A673 (cell line): ENCODE data around the gene DMXL2. TPM values are rescaled to one million over a fixed set of nuclear protein-coding genes. Genes with fewer than 3 reads are reported as not detected.

Source experiments
- BruUV-seq: library from RNA; stranded (reverse); fragments of 400-500 nt; replicated peaks from 2 replicates; lab custom pipeline; 2021; lab: Mats Ljungman, UMichigan
- CTCF ChIA-PET: fragments of 300-600 bp; sonication (Branson Sonifier 250); formaldehyde crosslinking; loops from one replicate; lab custom pipeline; 2022; ENCODE audit warnings: antibody characterized with exemption; lab: Charles Lee
- POLR2A ChIA-PET: fragments of 300-600 bp; sonication (Branson Sonifier 250); formaldehyde crosslinking; loops from one replicate; lab custom pipeline; 2022; ENCODE audit warnings: antibody characterized with exemption; ENCODE audit not compliant: low non-redundant PET; lab: Charles Lee
- DNase-seq: peaks from one replicate; pipeline ENCODE4 v3.0.0-alpha.2; 2015; ENCODE audit warnings: low spot score
- H3K27ac ChIP-seq: fragments of 200-600 bp; sonication (generic); 2 replicates; pipeline ENCODE4 v1.5.1; 2016; ENCODE audit warnings: mixed run types, low read depth, mild to moderate bottlenecking, mixed read lengths, antibody characterized with exemption, low read length; ENCODE audit not compliant: poor library complexity, severe bottlenecking
- H3K27me3 ChIP-seq: fragments of 200-600 bp; sonication (generic); replicated peaks from 2 replicates; pipeline ENCODE4 v1.6.1; 2017; ENCODE audit warnings: mixed run types, low read depth, mild to moderate bottlenecking, mixed read lengths, antibody characterized with exemption, low read length; ENCODE audit not compliant: insufficient read depth, poor library complexity
- H3K36me3 ChIP-seq: fragments of 200-600 bp; sonication (generic); 2 replicates; pipeline ENCODE4 v1.6.1; 2016; ENCODE audit warnings: mixed run types, mild to moderate bottlenecking, mixed read lengths, antibody characterized with exemption, low read length; ENCODE audit not compliant: insufficient read depth, poor library complexity, severe bottlenecking
- H3K4me1 ChIP-seq: fragments of 200-600 bp; sonication (generic); 2 replicates; pipeline ENCODE4 v1.6.1; 2017; ENCODE audit warnings: mixed run types, mild to moderate bottlenecking, mixed read lengths, antibody characterized with exemption, low read length; ENCODE audit not compliant: insufficient read depth, poor library complexity, severe bottlenecking
- H3K4me3 ChIP-seq: fragments of 200-600 bp; sonication (generic); 2 replicates; pipeline ENCODE4 v1.5.1; 2016; ENCODE audit warnings: low read depth, mixed run types, mild to moderate bottlenecking, mixed read lengths, low read length; ENCODE audit not compliant: poor library complexity, severe bottlenecking
- H3K9me3 ChIP-seq: fragments of 200-600 bp; sonication (generic); 2 replicates; pipeline ENCODE4 v1.6.1; 2016; ENCODE audit warnings: mixed run types, low read depth, mild to moderate bottlenecking, mixed read lengths, antibody characterized with exemption, low read length; ENCODE audit not compliant: poor library complexity, severe bottlenecking
- CTCF ChIP-seq: fragments of 300-800, 200-600 bp; sonication (generic); conservative IDR thresholded peaks from 2 replicates; pipeline ENCODE4 v1.5.1; 2017; ENCODE audit warnings: low read depth, mild to moderate bottlenecking, antibody characterized with exemption, low read length, moderate library complexity, mixed read lengths
- EZH2 ChIP-seq: fragments of 200-600 bp; sonication (generic); IDR thresholded peaks from 2 replicates; pipeline ENCODE4 v1.6.1; 2017; ENCODE audit warnings: borderline replicate concordance, low read depth, mild to moderate bottlenecking, mixed read lengths, antibody characterized with exemption, low read length; ENCODE audit not compliant: poor library complexity, severe bottlenecking
- intact Hi-C: fragments of 100-400 bp; cut with micrococcal nuclease; formaldehyde crosslinking; loops from one replicate; pipeline ENCODE4 v1.10.0; 2022; ENCODE audit not compliant: unreplicated experiment
- total RNA-seq: library from RNA; stranded (reverse); gene quantifications from 2 replicates; pipeline ENCODE4 v1.2.3, GENCODE V29; 2021

The DMXL2 gene
- total RNA-seq, 1 experiment from 2014 or later, result 23.2 TPM

- intact Hi-C loops, result loop anchor here (10.0 kb wide), 1 partner anchor 262 kb away; no protein-coding TSS in a partner anchor
- H3K4me3 ChIP-seq, result no peak overlapping the region
- CTCF ChIA-PET, result no interaction called here
- TF ChIP-seq CTCF (no peak), EZH2 (no peak)
- BruUV-seq, result no TSS peak
- H3K36me3 ChIP-seq, result no peaks in the 10 kb centered on the region
- no peak overlapping the region for H3K27ac ChIP-seq
- no peaks in the 10 kb centered on the region for H3K4me1 ChIP-seq
- H3K9me3 ChIP-seq, result no peaks in the 10 kb centered on the region
- no peaks in the 10 kb centered on the region for H3K27me3 ChIP-seq
- POLR2A ChIA-PET, result no interaction called here
- DNase-seq, result no peak
Measured at GRCh38 chr15:51642696-51643095, 20.1 kb upstream of the DMXL2 start.

- no peak overlapping the region for H3K4me3 ChIP-seq
- H3K4me1 ChIP-seq, result no peaks in the 10 kb centered on the region
- H3K36me3 ChIP-seq, result no peaks in the 10 kb centered on the region
- DNase-seq, result no peak
- BruUV-seq, result no TSS peak
- H3K27ac ChIP-seq, result no peak overlapping the region
- H3K27me3 ChIP-seq, result no peaks in the 10 kb centered on the region
- TF ChIP-seq EZH2 (no peak), CTCF (no peak)
- CTCF ChIA-PET, result no interaction called here
- POLR2A ChIA-PET, result no interaction called here
- intact Hi-C loops, result loop anchor here (10.0 kb wide), 1 partner anchor 263 kb away; no protein-coding TSS in a partner anchor
- no peaks in the 10 kb centered on the region for H3K9me3 ChIP-seq
Measured at GRCh38 chr15:51641490-51642130, 19.0 kb upstream of the DMXL2 start.

- no peak for DNase-seq
- Histone ChIP-seq H3K9me3 (no peaks in the 10 kb centered on the region), H3K36me3 (no peaks in the 10 kb centered on the region), H3K27me3 (no peaks in the 10 kb centered on the region), H3K4me1 (no peaks in the 10 kb centered on the region), H3K27ac (no peak overlapping the region), H3K4me3 (no peak overlapping the region)
- intact Hi-C loops, result no loop called here
- no TSS peak for BruUV-seq
- ChIA-PET POLR2A (no interaction called here), CTCF (no interaction called here)
- TF ChIP-seq EZH2 (no peak), CTCF (no peak)
Measured at GRCh38 chr15:51634591-51635198, 12.1 kb upstream of the DMXL2 start.
